CD1c-positive myeloid dendritic cell (primary cell): ENCODE results near the gene PPP1R36.
"Not testable (repeated sequence)": the region's sequence is repeated elsewhere in the genome, so short reads cannot be mapped to it uniquely, and the experiment has no call there.

Experiments
- DNase-seq: peaks from one replicate; pipeline ENCODE4 v3.0.0-alpha.2; 2016; ENCODE audit errors: extremely low spot score

PPP1R36 gene, protein sequence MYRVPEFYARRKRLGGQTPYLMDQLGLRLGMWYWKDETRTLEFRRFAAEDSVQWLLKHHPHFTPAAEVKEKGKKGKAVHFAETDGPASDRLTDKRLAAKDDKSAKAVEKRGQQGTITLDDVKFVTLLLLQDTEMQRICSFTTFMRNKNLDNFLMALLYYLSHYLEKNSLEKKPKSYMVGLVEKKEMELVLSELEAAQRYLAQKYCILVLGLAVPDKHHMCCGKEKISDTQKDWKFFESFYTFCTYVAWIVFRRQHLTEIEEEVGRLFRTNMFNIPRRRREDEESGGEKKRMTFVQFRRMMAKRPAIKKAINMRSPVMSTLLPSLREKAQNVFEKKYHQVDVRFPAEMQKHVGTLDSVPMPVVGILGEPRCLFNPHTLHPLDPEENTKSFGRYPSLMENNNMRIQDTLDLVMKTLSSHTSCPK

DNA sequence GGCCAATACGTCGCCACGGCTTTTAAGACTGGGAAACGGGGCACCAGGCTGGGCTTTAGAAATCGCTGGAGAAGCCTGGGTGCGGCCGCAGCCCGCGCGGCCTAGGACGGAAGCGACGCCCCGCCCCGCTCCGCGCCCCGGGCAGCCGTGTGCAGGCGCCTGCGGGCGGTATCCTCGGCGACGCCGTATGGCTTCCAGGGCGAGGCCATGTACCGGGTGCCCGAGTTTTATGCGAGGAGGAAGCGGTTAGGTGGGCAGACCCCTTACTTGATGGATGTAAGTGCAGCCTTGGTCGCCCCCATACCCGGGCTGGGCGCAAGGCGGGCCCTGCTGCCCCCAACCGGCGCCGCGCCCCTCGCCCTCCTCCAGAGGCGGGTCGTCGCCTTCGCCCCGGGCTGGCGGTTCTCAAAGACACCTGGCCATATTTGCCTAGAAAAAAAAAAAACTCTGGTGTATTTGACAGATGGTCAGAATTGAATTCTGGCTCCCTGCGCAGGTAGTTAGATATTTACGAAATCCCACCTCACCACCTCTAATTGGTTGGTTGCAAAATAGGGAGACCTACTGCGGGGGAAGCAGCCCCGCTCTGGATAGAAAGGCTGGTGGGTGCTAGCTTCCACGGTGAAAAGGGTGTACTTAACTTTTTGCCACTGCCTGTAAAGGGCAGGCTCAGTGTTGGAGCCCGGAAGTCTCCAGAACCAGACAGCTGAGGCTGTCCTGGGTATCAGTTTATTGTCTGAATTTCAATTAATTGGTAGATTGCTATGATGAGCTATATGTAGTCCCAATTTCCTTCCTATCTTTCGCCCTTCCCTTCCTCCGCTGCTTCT lies at the start of gene PPP1R36:
PPP1R36 (plus strand) TSS at position 171 of the 830 bp plus-strand sequence; CDS start at position 208, 37 bp downstream.
- DNase-seq: peak; percentile 37

DNA sequence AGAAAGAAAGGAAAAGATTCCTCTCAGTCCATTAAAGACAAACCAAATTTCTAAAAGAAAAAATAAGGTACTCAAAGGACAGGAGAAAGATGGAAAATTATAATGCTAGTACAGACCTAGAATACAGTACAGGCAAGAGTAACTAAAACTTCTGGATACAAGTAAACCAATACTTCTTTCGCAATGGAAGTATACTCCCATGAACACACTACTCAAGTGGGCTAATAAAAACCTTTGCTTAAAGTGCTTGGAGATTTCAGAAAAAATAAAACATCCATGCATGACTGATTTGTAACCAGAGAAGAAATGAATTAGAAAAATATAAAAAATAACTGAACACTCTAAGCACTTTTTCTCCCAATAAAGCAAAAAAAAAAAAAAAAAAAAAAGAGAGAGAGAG lies 49.7 kb upstream of the PPP1R36 start:
- no peak for DNase-seq

DNA sequence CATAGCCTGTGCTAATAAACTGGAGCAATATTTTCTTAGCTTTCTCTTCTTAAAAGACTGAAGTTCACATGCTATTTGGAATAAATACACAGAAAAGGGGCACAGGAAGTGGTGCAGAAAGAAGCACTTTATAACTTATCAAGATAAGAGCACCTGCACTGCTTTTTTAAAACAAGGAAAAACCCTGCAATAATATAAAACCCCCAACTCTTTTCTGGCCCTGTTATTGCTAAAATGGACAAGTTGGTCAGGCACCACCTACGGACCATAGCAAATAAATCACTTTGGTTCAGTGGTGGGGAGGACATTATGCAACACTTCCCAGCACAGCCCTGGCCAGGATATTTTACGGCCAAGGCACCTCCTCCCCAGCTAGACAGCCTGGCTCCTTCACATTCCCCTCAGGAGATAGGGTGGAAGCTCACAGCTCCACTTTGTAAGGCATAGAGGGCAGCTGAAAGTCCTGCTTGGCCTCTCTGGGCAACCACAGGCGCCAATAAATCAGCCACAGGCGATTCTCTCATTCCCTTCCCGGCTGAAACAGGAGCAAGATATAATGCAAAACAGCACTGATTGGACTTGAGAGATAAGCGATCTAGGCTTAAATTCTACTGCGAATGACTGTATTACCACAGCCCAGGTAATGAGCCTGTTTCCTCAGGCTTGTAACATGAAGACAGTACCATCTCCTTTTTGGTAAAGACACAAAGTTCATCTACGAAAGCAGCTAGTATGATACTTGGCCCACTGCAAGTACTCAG lies 48.2 kb upstream of the PPP1R36 start:
- peak; percentile 21 for DNase-seq

DNA sequence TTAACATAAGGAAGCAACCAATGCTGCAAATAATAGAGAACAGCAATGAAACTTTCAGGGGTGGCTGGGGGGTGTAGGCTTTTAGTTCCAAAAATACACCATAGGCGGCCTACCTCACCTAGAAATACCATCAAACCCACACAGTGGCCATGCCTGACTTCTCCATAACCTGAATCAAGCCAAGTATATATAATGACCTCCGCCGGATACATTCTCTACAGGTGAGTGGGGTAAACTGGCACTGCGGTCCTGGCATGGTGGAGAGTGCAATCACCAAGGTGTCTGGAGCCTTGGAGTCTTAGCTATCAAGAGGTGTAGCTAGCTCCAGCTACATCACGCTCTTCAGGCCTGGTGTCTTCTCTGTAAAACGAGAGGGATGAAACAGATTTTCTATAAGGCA lies 47.3 kb upstream of the PPP1R36 start:
- DNase-seq: no peak

DNA sequence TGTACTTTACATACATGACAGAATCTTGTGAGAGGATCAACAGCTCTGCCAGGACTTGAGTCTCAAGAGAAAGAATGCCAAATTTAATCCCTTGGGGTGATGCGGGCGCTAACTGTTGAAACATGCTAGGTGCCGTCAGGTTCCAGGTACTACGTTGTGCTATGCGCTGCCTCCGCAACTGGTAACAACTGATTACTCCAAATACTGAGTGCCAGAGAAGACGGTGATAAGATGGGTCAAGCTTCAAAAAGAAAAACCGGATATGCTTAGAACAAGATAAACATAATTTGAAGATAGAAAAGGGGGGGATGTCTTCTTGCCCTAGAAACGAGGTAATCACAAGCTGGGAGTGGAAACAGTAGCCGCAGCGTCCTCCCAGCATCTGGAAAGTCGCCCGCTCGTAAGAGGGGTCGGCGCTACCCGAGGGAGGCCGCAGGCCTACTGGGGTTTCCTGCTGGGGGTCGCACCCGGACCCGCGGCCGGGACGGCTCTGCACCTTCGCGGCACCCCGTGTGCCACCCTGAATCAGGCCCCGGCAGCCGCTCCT lies 46.8 kb upstream of the PPP1R36 start:
- no peak for DNase-seq

DNA sequence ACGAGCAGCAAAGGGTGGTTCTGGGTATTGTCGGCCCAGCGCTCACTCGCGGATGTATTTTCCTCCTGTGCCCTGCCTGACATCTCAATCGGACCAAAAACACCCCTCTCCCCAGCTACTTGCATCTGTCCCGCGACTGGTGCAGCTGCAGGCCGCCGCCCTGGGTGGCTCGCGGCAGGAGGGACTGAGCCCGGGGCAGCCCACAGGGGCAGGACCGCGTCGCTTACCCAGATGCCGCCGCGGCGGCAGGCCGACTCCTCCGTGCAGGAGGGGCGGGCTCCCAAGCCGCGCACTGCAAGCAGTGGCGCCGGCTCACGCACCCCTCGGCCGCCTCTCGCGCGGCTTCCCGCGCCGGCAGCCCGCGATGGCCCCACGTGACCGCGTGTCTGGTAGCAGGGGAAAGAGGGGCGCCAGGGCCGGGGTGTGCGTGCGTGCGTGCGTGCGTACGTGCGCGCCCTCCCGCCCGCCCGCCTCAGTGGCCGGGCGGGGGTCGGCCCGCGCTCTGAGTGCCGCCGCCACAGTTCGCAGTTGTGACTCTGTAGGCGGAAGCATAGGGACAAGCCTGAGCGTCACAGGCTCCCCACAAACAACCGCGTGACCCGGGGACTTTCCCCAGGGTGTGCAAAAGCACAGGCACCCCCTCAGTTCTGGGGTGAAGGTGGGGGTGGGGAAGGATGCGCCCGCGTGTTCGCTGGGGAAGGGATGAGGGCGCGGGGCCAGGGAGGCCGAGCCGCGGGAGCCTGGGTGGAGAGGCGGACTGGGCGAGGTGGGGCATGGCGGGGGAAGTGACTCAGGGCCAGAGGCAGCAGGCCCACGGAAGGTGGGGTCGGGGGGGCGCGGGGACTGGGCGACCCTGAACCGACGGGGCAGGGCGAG lies 46.1 kb upstream of the PPP1R36 start, which contains the start of gene ZBTB25:
ZBTB25 (minus strand) TSS at position 405 of the 876 bp plus-strand sequence. CDS start 13,305 bp downstream, outside the sequence.
- peak; percentile 97 for DNase-seq

DNA sequence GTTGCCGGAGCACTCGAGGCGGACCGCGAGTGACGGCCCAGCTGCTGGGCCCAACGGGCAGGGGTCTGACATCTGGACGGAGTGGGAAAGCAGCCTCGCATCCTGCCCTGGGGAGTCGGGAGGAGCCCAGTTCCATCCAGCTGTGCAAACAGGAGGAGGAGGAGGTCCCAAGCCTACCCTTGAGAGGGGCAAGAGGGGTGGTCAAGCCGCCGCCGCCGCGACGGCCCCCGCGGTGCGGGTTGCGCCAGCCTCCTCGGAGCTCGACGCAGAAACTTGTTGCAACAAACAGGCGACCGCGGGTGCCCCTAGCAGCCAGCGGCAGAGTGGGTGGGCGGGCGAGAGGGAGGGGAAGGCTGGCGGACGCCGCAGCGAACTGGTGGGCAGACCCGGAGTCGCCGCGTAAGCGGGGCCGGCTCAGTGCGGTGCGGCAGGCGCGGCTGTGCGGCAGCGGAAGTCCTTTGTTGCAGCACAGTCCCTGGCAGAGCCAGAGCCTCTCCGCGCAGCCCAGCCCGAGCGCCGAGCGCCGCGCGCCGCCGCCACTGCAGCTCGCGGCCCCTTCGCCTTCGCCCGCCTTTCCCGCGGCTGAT lies 45.4 kb upstream of the PPP1R36 start, which contains the start of gene ZBTB1:
ZBTB1 (plus strand) TSS at position 461 of the 587 bp plus-strand sequence. CDS start 16,735 bp downstream, outside the sequence.
- peak; percentile 96 for DNase-seq

DNA sequence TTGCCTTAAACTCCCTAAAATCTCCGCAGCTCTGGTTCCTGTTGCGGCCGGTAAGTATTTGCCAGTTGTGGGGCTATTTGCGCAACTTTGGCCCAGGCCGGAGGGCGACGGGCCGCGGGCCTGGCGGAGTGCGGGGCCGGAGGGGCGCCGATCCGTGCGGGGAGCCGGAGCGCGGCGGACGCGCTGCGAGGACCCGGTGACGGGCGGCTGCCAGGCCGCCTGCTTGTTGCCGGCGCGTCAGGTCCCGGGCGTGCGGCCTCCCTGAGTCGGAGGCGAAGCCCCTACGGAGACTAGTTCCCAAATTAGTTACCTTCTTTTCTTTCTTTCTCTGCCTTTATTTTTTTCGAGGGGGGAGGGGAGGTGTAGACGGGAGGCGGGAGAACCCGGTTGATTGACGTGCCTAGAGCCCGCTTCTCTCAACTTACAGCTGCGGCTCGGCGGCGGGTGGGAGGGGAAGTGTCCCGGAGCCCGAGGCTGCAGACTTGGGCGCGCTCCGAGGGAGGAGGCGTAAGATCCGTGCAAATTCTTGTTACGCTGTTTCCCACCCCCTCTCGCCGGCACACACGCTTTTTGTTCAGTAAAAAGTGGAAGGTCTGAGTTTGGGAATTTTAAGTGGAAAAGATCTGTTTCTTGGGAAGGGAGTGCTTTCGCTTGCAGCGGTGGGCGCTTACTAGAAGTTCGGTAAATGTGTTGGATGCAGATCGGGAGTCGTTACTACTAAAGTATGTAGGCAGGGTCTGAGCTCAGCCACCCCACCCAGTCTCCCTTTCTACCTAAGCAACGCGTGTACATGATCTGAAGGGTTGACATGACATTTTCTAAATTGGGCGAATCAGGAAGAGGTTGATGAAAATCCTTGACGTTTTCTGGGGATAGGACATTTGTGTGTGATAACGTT lies 44.6 kb upstream of the PPP1R36 start:
- DNase-seq: peak; percentile 93

DNA sequence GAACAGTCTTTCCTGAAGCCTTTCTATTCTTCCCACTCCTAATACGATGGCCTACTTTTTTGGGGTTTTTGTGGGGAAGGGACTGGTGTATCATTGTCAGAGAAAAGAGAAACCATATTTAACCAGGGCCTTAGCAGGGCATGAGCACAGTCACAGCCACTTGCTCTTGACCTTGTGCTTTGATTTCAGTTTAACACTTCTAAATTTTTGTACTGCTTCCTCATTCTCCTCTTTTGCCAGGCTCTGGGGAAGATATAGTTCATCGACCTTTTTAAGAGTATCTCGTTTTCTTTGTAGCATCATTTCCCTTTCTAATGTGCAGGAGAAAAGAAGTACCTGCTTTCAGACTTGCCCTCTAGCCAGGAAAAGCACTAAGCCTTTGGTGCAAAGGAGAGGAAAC lies 43.0 kb upstream of the PPP1R36 start:
- DNase-seq: peak; percentile 62

DNA sequence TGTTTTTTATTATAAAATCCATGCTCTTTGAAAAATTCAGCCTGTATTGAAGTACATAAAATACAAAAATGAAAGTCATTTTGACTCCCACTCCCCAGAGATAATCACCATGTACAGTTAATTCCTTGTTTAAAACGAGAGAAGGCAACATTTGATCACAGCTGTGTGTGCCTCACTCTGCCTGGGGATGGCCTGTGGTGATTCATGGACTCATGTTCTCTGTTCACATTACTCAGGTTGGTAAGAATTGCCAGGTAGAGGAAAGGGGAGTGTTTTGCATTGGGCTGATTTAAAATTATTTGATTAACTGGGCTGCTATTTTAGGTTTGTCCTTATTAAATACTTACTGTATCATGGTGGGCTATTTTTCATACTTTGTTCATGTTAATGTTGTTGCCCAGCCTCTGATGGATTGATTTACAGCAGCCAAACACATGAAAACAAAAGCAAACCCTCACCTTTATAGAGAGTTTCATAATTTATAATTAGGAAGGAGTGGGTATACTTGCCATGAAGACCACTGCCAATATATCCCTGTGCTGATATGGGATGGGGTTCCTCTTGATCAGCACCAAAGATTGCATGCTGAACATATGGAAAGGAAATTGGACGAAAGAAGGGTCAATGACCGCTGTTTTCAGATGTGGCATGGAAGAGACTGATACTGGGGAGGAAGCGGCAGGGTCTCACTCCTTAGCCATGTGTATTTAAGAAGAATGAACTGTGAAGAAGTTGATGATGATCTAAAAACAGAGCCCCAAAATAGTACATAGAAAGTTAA lies 42.2 kb upstream of the PPP1R36 start:
- peak; percentile 27 for DNase-seq

DNA sequence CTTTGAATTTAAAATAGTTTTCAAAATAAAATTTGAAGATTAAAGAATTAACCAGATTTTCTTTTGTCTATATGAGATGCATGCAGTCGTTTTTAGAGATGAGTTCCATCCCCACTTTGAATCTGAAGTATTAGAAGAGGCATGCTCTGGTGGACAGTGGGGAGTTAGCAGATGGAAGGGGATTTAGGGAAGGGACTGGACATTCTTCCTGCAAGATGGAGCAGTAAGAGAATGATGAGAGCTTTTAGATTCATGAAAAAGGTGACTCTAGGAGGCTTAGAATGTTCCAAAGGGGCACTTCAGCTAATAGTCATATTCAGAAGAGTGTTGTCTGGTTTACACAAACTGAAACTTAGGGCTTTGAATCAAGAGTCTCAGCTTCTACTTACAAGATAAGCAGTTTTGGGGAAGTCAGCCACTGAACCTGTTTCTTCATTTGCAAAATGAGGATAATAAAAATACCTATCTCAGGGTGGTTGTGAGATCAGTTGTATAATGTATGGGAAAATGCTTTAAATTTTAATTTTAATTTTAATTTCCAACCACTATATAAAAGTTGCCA lies 41.5 kb upstream of the PPP1R36 start:
- peak; percentile 68 for DNase-seq

DNA sequence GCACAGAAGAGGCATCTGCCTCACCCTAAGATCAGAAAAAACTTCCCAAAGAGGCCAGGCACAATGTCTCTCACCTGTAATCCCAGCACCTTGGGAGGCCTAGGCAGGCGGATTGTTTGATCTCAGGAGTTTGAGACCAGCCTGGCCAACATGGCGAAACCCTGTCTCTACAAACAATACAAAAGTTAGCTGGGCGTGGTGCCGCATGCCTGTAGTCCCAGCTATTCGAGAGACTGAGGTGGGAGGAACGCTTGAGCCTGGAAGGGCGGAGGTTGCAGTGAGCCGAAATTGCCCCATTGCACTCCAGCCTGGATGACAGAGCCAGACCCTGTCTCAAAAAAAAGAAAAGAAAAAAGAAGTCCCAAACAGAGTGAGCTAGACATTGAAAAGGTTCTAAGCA lies 40.7 kb upstream of the PPP1R36 start:
- no peak for DNase-seq

DNA sequence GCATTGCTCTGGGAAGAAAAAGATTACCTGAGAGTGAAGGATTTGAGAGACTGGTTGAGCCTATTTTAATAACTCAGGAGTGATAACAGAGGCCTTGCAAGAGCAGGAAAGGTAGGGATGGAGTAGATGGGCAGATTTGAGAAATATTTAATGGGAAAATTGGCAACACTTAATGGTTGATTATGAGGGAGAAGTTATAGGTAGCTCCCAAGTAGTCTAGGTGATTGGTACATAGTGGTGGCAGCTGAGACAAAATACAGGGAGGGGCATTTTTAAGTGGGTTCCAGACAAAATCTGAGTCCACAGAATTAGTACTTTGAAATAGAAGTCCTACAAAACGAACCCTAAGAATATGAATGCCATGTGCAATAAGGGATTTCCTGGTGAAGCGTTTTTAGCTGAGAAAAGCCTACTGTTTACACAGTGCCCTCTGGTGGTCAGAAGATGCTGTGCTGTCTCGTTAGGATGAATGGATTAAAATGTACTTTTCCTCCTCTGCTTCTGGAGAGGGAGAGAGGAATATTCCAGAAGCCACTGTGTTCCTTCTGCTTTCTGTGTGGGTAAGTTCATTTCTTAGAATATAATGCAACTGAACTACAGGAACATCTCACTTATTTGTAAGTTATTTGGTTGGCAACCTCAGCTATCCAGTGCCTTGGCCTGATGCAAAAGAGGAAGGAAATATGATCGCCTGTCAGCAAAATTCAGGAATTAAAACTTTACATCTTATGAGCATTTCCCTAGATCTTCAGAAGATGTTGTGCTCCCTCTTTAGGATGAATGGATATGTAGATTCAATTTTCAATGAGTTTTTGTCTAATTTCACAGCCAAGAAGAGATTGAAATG lies 38.7 kb upstream of the PPP1R36 start:
- DNase-seq: peak; percentile 89

DNA sequence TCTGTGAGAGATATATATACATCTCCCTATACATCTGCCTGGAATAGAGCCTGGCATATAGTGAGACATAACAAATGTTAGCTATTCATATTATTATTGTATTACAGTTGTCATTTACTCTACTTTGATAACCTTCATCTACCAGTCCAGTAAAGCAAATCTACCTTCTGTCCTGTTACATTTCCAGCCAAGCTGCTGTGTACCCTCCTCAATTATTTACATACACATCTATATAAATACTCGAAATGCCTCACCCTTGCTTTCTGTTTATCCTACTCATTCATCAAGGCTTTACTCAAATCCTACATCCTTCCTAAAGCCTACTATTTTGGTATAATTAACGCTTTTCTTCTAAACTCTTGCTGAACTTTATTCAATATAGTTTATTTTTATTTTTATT lies 36.5 kb upstream of the PPP1R36 start:
- DNase-seq: no peak

DNA sequence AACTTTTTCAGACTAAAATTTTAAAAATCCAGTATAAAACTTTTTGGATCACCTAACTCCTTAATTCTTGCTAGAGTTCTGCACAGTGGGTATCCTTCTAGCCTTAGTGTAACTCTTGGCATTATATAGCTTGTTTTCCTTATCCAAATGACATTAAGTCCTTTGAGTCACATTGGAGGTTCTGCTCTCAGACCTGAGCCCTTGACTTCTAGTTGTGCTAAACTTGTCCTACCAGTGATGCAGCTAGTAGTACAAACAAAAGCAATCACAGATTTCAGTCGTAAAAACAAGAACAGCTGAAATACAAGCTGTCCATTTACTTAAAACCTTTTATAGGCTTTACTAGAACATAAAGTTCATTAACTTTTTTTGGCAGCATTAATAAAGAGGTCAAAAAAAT lies 34.7 kb upstream of the PPP1R36 start:
- no peak for DNase-seq

DNA sequence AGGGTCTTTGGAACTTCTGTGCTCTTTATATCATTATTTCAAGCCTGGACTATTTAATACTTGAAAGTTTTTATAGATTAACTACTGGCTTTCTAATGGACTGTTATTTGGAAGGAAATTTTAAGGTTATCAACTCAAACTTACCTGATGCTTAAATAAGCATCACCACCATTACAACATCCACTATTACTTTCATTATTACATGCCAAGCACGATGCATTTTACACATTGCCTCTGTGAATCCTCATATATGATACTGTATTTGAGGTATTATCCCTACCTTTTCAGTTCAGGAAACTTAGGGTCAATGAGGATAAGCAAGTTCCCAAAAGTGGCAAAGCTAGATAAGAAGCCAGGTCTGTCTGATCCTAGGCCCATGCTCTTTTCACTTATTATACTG lies 32.8 kb upstream of the PPP1R36 start:
- no peak for DNase-seq

DNA sequence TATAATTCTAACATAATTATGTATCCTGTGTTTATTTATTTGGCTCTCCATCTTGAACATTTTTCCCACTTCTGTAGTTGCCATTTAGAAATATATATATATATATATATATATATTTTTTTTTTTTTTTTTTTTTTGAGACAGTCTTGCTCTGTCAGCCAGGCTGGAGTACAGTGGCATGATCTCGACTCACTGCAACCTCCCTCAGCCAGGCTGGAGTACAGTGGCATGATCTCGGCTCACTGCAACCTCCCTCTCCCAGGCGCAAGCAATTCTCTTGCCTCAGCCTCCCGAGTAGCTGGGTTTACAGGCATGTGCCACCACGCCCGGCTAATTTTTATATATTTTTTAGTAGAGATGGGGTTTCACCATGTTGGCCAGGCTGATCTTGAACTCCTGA lies 32.1 kb upstream of the PPP1R36 start:
- not testable (repeated sequence) for DNase-seq
